Parietal lobe (tissue), 2 donors: ENCODE results near the gene NRG3. TPM values are rescaled to one million over a fixed set of nuclear protein-coding genes. Genes with fewer than 3 reads are reported as not detected.

Source experiments
- small RNA-seq: library from RNA; depleted of rRNA; stranded (forward); fragments of <200 nt; gene quantifications from one replicate; pipeline ENCODE3, GENCODE V24; 2014; ENCODE audit warnings: low replicate concordance
- total RNA-seq: library from RNA; depleted of rRNA; stranded (reverse); fragments of >200 nt; gene quantifications from one replicate; pipeline ENCODE4 v1.2.3, GENCODE V29; 2014

The NRG3 gene
- total RNA-seq = 41.6 TPM

DNA sequence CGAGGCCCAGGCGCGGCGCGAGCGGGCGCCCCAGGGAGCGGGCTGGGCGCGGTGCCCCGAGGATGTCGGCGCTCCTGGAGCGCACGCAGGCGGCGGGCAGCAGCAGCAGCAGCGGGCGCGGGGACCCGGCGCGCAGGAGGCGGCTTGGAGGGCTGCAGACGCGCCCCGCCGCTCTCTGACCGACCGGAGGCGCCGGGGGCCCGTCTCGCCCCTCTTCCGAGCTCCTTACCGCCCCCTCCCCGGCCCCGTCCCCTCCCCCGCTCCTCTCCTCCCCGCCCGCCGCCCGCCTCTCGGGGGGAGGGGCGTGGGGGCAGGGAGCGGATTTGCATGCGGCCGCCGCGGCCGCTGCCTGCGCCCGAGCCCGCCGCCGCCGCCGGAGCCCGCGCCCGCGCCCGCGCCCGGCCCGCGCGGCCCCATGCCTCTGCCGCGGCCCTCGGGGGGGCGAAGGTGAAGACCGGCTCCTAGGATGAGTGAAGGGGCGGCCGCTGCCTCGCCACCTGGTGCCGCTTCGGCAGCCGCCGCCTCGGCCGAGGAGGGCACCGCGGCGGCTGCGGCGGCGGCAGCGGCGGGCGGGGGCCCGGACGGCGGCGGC lies at the start of gene NRG3:
TSS of gene NRG3 (plus strand) at position 320 of the 592 bp plus-strand sequence.

Small RNAs within 50 kb of the gene (small RNA-seq; reads per million reads assigned to genes)
- not detected for gene RNU6-441P
